H9 (cell line): ENCODE measurements around the gene KRTAP4-9. TPM values are rescaled to one million over a fixed set of nuclear protein-coding genes. Genes with fewer than 3 reads are reported as not detected.

Experiments used
- DNase-seq: peaks from one replicate; pipeline ENCODE4 v3.0.0-alpha.2; 2017
- H2AFZ ChIP-seq: one replicate; pipeline ENCODE4 v1.6.1; 2013; ENCODE audit warnings: mild to moderate bottlenecking, low read length, control low read depth, moderate library complexity
- H2AK5ac ChIP-seq: 2 replicates; pipeline ENCODE4 v1.6.1; 2013; ENCODE audit warnings: low read length, control low read depth, mixed read lengths; ENCODE audit not compliant: insufficient read length
- H2BK120ac ChIP-seq: one replicate; pipeline ENCODE4 v1.6.1; 2013; ENCODE audit warnings: low read depth, mild to moderate bottlenecking, low read length, control low read depth, inconsistent platforms; ENCODE audit not compliant: poor library complexity, severe bottlenecking
- H2BK12ac ChIP-seq: 2 replicates; pipeline ENCODE4 v1.6.1; 2013; ENCODE audit warnings: low read length, control low read depth, mixed read lengths, low read depth; ENCODE audit not compliant: insufficient read length
- H2BK15ac ChIP-seq: 2 replicates; pipeline ENCODE4 v1.6.1; 2013; ENCODE audit warnings: low read depth, low read length, control low read depth
- H2BK20ac ChIP-seq: one replicate; pipeline ENCODE4 v1.6.1; 2013; ENCODE audit warnings: low read depth, mild to moderate bottlenecking, low read length, control low read depth, inconsistent platforms; ENCODE audit not compliant: poor library complexity, severe bottlenecking
- H2BK5ac ChIP-seq: 2 replicates; pipeline ENCODE4 v1.6.1; 2013; ENCODE audit warnings: low read length, control low read depth, mixed read lengths; ENCODE audit not compliant: insufficient read length
- H3K14ac ChIP-seq: 2 replicates; pipeline ENCODE4 v1.6.1; 2013; ENCODE audit warnings: low read length, control low read depth; ENCODE audit not compliant: insufficient read depth
- H3K18ac ChIP-seq: 2 replicates; pipeline ENCODE4 v1.6.1; 2013; ENCODE audit warnings: low read depth, mild to moderate bottlenecking, mixed read lengths, low read length, control low read depth; ENCODE audit not compliant: insufficient read length
- H3K23ac ChIP-seq: 2 replicates; pipeline ENCODE4 v1.6.1; 2013; ENCODE audit warnings: low read length, control low read depth, mixed read lengths, low read depth; ENCODE audit not compliant: insufficient read length
- H3K23me2 ChIP-seq: 2 replicates; pipeline ENCODE4 v1.6.1; 2013; ENCODE audit warnings: low read depth, mild to moderate bottlenecking, mixed read lengths, low read length, control low read depth; ENCODE audit not compliant: insufficient read length, poor library complexity, severe bottlenecking
- H3K27ac ChIP-seq: 2 replicates; pipeline ENCODE4 v1.5.1; 2013; ENCODE audit warnings: low read length, control low read depth, mixed read lengths, low read depth; ENCODE audit not compliant: insufficient read length
- H3K27me3 ChIP-seq: 2 replicates; pipeline ENCODE4 v1.6.1; 2013; ENCODE audit warnings: low read length, control low read depth, inconsistent platforms; ENCODE audit not compliant: insufficient read depth
- H3K4ac ChIP-seq: 2 replicates; pipeline ENCODE4 v1.6.1; 2013; ENCODE audit warnings: low read depth, mild to moderate bottlenecking, control low read depth, inconsistent platforms, low read length, moderate library complexity
- H3K4me1 ChIP-seq: 2 replicates; pipeline ENCODE4 v1.6.1; 2013; ENCODE audit warnings: low read length, control low read depth, inconsistent platforms; ENCODE audit not compliant: insufficient read depth
- H3K4me2 ChIP-seq: 2 replicates; pipeline ENCODE4 v1.6.1; 2013; ENCODE audit warnings: low read length, control low read depth, mixed read lengths; ENCODE audit not compliant: insufficient read length, insufficient read depth
- H3K56ac ChIP-seq: 2 replicates; pipeline ENCODE4 v1.6.1; 2013; ENCODE audit warnings: low read depth, mild to moderate bottlenecking, mixed read lengths, low read length, control low read depth; ENCODE audit not compliant: insufficient read length
- H3K79me1 ChIP-seq: 2 replicates; pipeline ENCODE4 v1.6.1; 2013; ENCODE audit warnings: low read depth, mild to moderate bottlenecking, moderate library complexity, low read length, control low read depth, inconsistent platforms; ENCODE audit not compliant: insufficient read depth, poor library complexity, severe bottlenecking
- H3K79me2 ChIP-seq: 2 replicates; pipeline ENCODE4 v1.6.1; 2013; ENCODE audit warnings: low read length, control low read depth, inconsistent platforms; ENCODE audit not compliant: insufficient read depth
- H3K9ac ChIP-seq: 2 replicates; pipeline ENCODE4 v1.6.1; 2013; ENCODE audit warnings: low read length, control low read depth, mixed read lengths; ENCODE audit not compliant: insufficient read length; ENCODE audit errors: extremely low read depth
- H3K9me3 ChIP-seq: one replicate; pipeline ENCODE4 v1.6.1; 2013; ENCODE audit warnings: low read depth, low read length, inconsistent platforms; ENCODE audit not compliant: control insufficient read depth
- H3T11ph ChIP-seq: one replicate; pipeline ENCODE4 v1.6.1; 2013; ENCODE audit warnings: mild to moderate bottlenecking, low read length, control low read depth, inconsistent platforms
- H4K20me1 ChIP-seq: one replicate; pipeline ENCODE4 v1.6.1; 2013; ENCODE audit not compliant: control insufficient read depth, insufficient read length, insufficient read depth
- H4K5ac ChIP-seq: 2 replicates; pipeline ENCODE4 v1.6.1; 2013; ENCODE audit warnings: low read depth, mild to moderate bottlenecking, mixed read lengths, low read length, control low read depth; ENCODE audit not compliant: insufficient read length
- H4K8ac ChIP-seq: replicated peaks from 2 replicates; pipeline ENCODE4 v1.6.1; 2013; ENCODE audit warnings: low read length, control low read depth, mixed read lengths, low read depth; ENCODE audit not compliant: insufficient read length
- H4K91ac ChIP-seq: 2 replicates; pipeline ENCODE4 v1.6.1; 2013; ENCODE audit warnings: low read depth, mild to moderate bottlenecking, moderate library complexity, mixed read lengths, low read length, control low read depth; ENCODE audit not compliant: insufficient read length
- H3K27ac Mint-ChIP-seq, 3 experiments: 2 replicates in 2 of 3; 3 replicates in 1 of 3; pipeline ENCODE4 v1.8.0; 2020 to 2021; ENCODE audit warnings: mixed read lengths in 3 of 3, mild to moderate bottlenecking in 1 of 3, moderate library complexity in 1 of 3
- H3K27me3 Mint-ChIP-seq: 2 replicates; pipeline ENCODE4 v1.8.0; 2021; ENCODE audit warnings: low read depth, mild to moderate bottlenecking, moderate library complexity, mixed read lengths
- H3K36me3 Mint-ChIP-seq, 3 experiments: 2 replicates in 2 of 3; 3 replicates in 1 of 3; pipeline ENCODE4 v1.8.0; 2020 to 2021; ENCODE audit warnings: low read depth in 3 of 3, mixed read lengths in 3 of 3; ENCODE audit not compliant: insufficient read depth in 1 of 3
- H3K4me1 Mint-ChIP-seq, 2 experiments: 2 replicates each; pipeline ENCODE4 v1.8.0; 2020; ENCODE audit warnings: mixed read lengths in 2 of 2
- H3K4me3 Mint-ChIP-seq, 2 experiments: 2 replicates in 1 of 2; 3 replicates in 1 of 2; pipeline ENCODE4 v1.8.0; 2020 to 2021; ENCODE audit warnings: mild to moderate bottlenecking in 2 of 2, mixed read lengths in 2 of 2, moderate library complexity in 1 of 2
- H3K9me3 Mint-ChIP-seq, 2 experiments: 2 replicates in 1 of 2; 3 replicates in 1 of 2; pipeline ENCODE4 v1.8.0; 2020; ENCODE audit warnings: mild to moderate bottlenecking in 2 of 2, mixed read lengths in 2 of 2, moderate library complexity in 1 of 2
- WGBS: extraction: QIAGEN DNeasy Blood & Tissue Kit; methylation state at CpG from one replicate; pipeline ENCODE4 v1.1.7; 2013; ENCODE audit warnings: missing lambda C conversion rate, low lambda C conversion rate, mixed read lengths; ENCODE audit not compliant: insufficient read length; ENCODE audit errors: extremely low coverage; 5-methylcytosine and 5-hydroxymethylcytosine counted together
- total RNA-seq: library from RNA; stranded (reverse); gene quantifications from 2 replicates; pipeline ENCODE4 v1.2.1, GENCODE V29; 2021
- TF ChIP-seq, protein P1 (sequence below): fragments of 200-600 bp; sonication (generic); conservative IDR thresholded peaks from 3 replicates; pipeline ENCODE4 v1.8.0; 2021; ENCODE audit warnings: antibody characterized with exemption, mild to moderate bottlenecking

The KRTAP4-9 gene
- total RNA-seq, 1 experiment from 2014 or later = not detected

GRCh38 chr17:41131979-41132378 lies 26.8 kb downstream of the KRTAP4-9 start:
- H3K4me1 Mint-ChIP-seq = no peaks in the 10 kb centered on the region
- Histone ChIP-seq H3K4me2 (no peak overlapping the region), H2BK120ac (no peak overlapping the region), H3K23ac (no peak overlapping the region), H3K14ac (no peak overlapping the region), H3K9ac (no peak overlapping the region), H2BK15ac (no peak overlapping the region), H3K56ac (no peak overlapping the region), H2BK20ac (no peak overlapping the region), H3K23me2 (no peaks in the 10 kb centered on the region), H3T11ph (no peak overlapping the region), H2AK5ac (no peak overlapping the region), H3K4me1 (no peaks in the 10 kb centered on the region), H3K79me1 (no peaks in the 10 kb centered on the region), H2BK12ac (no peak overlapping the region), H3K9me3 (no peaks in the 10 kb centered on the region), H3K79me2 (no peaks in the 10 kb centered on the region), H4K5ac (no peak overlapping the region), H3K27me3 (no peaks in the 10 kb centered on the region), H4K8ac (no peak overlapping the region), H4K91ac (no peak overlapping the region), H3K18ac (no peak overlapping the region), H4K20me1 (no peaks in the 10 kb centered on the region), H2AFZ (no peak overlapping the region), H2BK5ac (no peak overlapping the region), H3K4ac (no peak overlapping the region), H3K27ac (no peak overlapping the region)
- H3K27ac Mint-ChIP-seq = no peak overlapping the region
- H3K27me3 Mint-ChIP-seq = no peaks in the 10 kb centered on the region
- H3K9me3 Mint-ChIP-seq = peaks cover 0 to 8% of the 10 kb centered on the region in 2 experiments; a peak in 2 of 5 replicates
- no peak for DNase-seq
- WGBS = no CpG with 5 or more reads among the region's 3 CpGs
- H3K36me3 Mint-ChIP-seq = no peaks in the 10 kb centered on the region
- no peak overlapping the region for H3K4me3 Mint-ChIP-seq
- TF ChIP-seq, protein P1, sequence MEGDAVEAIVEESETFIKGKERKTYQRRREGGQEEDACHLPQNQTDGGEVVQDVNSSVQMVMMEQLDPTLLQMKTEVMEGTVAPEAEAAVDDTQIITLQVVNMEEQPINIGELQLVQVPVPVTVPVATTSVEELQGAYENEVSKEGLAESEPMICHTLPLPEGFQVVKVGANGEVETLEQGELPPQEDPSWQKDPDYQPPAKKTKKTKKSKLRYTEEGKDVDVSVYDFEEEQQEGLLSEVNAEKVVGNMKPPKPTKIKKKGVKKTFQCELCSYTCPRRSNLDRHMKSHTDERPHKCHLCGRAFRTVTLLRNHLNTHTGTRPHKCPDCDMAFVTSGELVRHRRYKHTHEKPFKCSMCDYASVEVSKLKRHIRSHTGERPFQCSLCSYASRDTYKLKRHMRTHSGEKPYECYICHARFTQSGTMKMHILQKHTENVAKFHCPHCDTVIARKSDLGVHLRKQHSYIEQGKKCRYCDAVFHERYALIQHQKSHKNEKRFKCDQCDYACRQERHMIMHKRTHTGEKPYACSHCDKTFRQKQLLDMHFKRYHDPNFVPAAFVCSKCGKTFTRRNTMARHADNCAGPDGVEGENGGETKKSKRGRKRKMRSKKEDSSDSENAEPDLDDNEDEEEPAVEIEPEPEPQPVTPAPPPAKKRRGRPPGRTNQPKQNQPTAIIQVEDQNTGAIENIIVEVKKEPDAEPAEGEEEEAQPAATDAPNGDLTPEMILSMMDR = no peak
